Measurements from ENCODE around the gene ERCC5.

GRCh38 chr13:102907016-102907756, 61.4 kb downstream of the ERCC5 start:
- no peak for TF ChIP-seq CTCF (IDR thresholded peaks at IDR 0.05; ENCODE audit: low read depth, low read length, poor library complexity, severe bottlenecking)
- TF ChIP-seq EZH2phosphoT487 (IDR thresholded peaks at IDR 0.05; ENCODE audit: borderline replicate concordance, low read length) = no peak

Data from DOHH2 (cell line).